IMR-90 (cell line): ENCODE data around the gene ACADSB. TPM values are rescaled to one million over a fixed set of nuclear protein-coding genes. Genes with fewer than 3 reads are reported as not detected.
A peak's percentile ranks its signal among the peaks of the same experiment; 100 is the strongest.

Experiments
- ATAC-seq: fragments of 200-7000 bp; cut with Tn5 transposase; 2 replicates; pipeline ENCODE4 v1.9.1; 2020; ENCODE audit warnings: low read depth, mild to moderate bottlenecking, moderate library complexity
- BruUV-seq: library from RNA; stranded (reverse); fragments of 400-500 nt; replicated peaks from 2 replicates; lab custom pipeline; 2021; lab: Mats Ljungman, UMichigan
- CTCF ChIA-PET: fragments of 300-600 bp; formaldehyde crosslinking; extraction: SDS; loops from one replicate; lab custom pipeline; 2021; ENCODE audit warnings: antibody characterized with exemption; lab: Yijun Ruan, JAX
- POLR2A ChIA-PET: fragments of 300-600 bp; sonication (Branson Sonifier 250); formaldehyde crosslinking; loops from one replicate; lab custom pipeline; 2022; ENCODE audit warnings: antibody characterized with exemption; ENCODE audit not compliant: unreplicated experiment; lab: Charles Lee
- DNase-seq: peaks from one replicate; pipeline ENCODE4 v3.0.0; 2013
- H2AFZ ChIP-seq: replicated peaks from 2 replicates; pipeline ENCODE3; 2013; ENCODE audit warnings: low read length, mild to moderate bottlenecking; ENCODE audit not compliant: poor library complexity
- H2AK5ac ChIP-seq: 2 replicates; pipeline ENCODE4 v1.6.1; 2013; ENCODE audit warnings: low read depth, low read length, inconsistent platforms
- H2AK9ac ChIP-seq: replicated peaks from 2 replicates; pipeline ENCODE3; 2013; ENCODE audit warnings: mild to moderate bottlenecking, low read depth, low read length, moderate library complexity; ENCODE audit not compliant: poor library complexity
- H2BK120ac ChIP-seq: 2 replicates; pipeline ENCODE4 v1.6.1; 2013; ENCODE audit warnings: low read depth, low read length, inconsistent platforms
- H2BK15ac ChIP-seq: 3 replicates; pipeline ENCODE4 v1.6.1; 2013; ENCODE audit warnings: low read depth, low read length, inconsistent platforms
- H2BK20ac ChIP-seq: 2 replicates; pipeline ENCODE4 v1.6.1; 2013; ENCODE audit warnings: low read depth, mild to moderate bottlenecking, inconsistent platforms, low read length, moderate library complexity
- H2BK5ac ChIP-seq: 2 replicates; pipeline ENCODE4 v1.6.1; 2013; ENCODE audit warnings: mild to moderate bottlenecking, low read depth, low read length, inconsistent platforms; ENCODE audit not compliant: poor library complexity, severe bottlenecking
- H3K14ac ChIP-seq: replicated peaks from 2 replicates; pipeline ENCODE4 v1.6.1; 2013; ENCODE audit warnings: low read depth, low read length, inconsistent platforms
- H3K18ac ChIP-seq: 2 replicates; pipeline ENCODE4 v1.6.1; 2013; ENCODE audit warnings: low read depth, low read length, control low read depth
- H3K23ac ChIP-seq: 2 replicates; pipeline ENCODE4 v1.6.1; 2013; ENCODE audit warnings: low read depth, low read length, inconsistent platforms
- H3K27ac ChIP-seq: 2 replicates; pipeline ENCODE4 v1.5.1; 2013; ENCODE audit warnings: mild to moderate bottlenecking, control low read depth, low read length; ENCODE audit not compliant: insufficient read depth
- H3K27me3 ChIP-seq: 2 replicates; pipeline ENCODE4 v1.6.1; 2013; ENCODE audit warnings: low read length; ENCODE audit not compliant: control insufficient read depth, insufficient read depth
- H3K36me3 ChIP-seq: 2 replicates; pipeline ENCODE4 v1.6.1; 2013; ENCODE audit warnings: low read length, mixed read lengths; ENCODE audit not compliant: control insufficient read depth, insufficient read depth
- H3K4ac ChIP-seq: 2 replicates; pipeline ENCODE4 v1.6.1; 2013; ENCODE audit warnings: low read depth, low read length, inconsistent platforms
- H3K4me1 ChIP-seq: 2 replicates; pipeline ENCODE4 v1.6.1; 2013; ENCODE audit warnings: low read length, mixed read lengths; ENCODE audit not compliant: control insufficient read depth, insufficient read depth
- H3K4me2 ChIP-seq: 2 replicates; pipeline ENCODE4 v1.6.1; 2013; ENCODE audit warnings: low read depth, mild to moderate bottlenecking, control low read depth, low read length, moderate library complexity
- H3K4me3 ChIP-seq: 2 replicates; pipeline ENCODE4 v1.5.1; 2013; ENCODE audit warnings: low read depth, mild to moderate bottlenecking, control low read depth, low read length, moderate library complexity; ENCODE audit not compliant: insufficient read depth
- H3K56ac ChIP-seq: 2 replicates; pipeline ENCODE4 v1.6.1; 2013; ENCODE audit warnings: low read length, inconsistent platforms; ENCODE audit not compliant: insufficient read depth; ENCODE audit errors: extremely low read depth
- H3K79me1 ChIP-seq, 2 experiments: 2 replicates each; pipeline ENCODE4 v1.6.1; 2013; ENCODE audit warnings: low read length in 2 of 2, inconsistent platforms in 1 of 2, low read depth in 1 of 2
- H3K9ac ChIP-seq: 2 replicates; pipeline ENCODE4 v1.6.1; 2013; ENCODE audit warnings: low read depth, low read length, control low read depth
- H3K9me1 ChIP-seq: 2 replicates; pipeline ENCODE4 v1.6.1; 2013; ENCODE audit warnings: low read length, inconsistent platforms; ENCODE audit not compliant: insufficient read depth
- H3K9me3 ChIP-seq: 2 replicates; pipeline ENCODE4 v1.6.1; 2013; ENCODE audit warnings: low read length; ENCODE audit not compliant: control insufficient read depth, insufficient read depth
- H4K20me1 ChIP-seq: 2 replicates; pipeline ENCODE4 v1.6.1; 2013; ENCODE audit warnings: low read length, inconsistent platforms; ENCODE audit not compliant: insufficient read depth
- H4K5ac ChIP-seq: 2 replicates; pipeline ENCODE4 v1.6.1; 2013; ENCODE audit warnings: mild to moderate bottlenecking, low read depth, low read length, control low read depth
- H4K8ac ChIP-seq, 2 experiments: 2 replicates each; pipeline ENCODE4 v1.6.1; 2013; ENCODE audit warnings: low read depth in 2 of 2, low read length in 2 of 2, control low read depth in 1 of 2, inconsistent platforms in 1 of 2
- H4K91ac ChIP-seq: 2 replicates; pipeline ENCODE4 v1.6.1; 2013; ENCODE audit warnings: low read depth, low read length, inconsistent platforms; ENCODE audit not compliant: insufficient read depth
- CTCF ChIP-seq: conservative IDR thresholded peaks from 2 replicates; pipeline ENCODE4 v1.5.1; 2012; ENCODE audit warnings: mild to moderate bottlenecking, low read depth, low read length, improper control_type of control experiment
- ELK1 ChIP-seq: fragments of 150-350 bp; IDR thresholded peaks from 2 replicates; pipeline ENCODE4 v1.6.1; 2016; ENCODE audit warnings: low read depth, mild to moderate bottlenecking, low read length, moderate library complexity, borderline replicate concordance
- FOS ChIP-seq: fragments of 150-350 bp; IDR thresholded peaks from 2 replicates; pipeline ENCODE4 v1.6.1; 2016; ENCODE audit warnings: low read depth, low read length
- NFE2L2 ChIP-seq: fragments of 150-350 bp; IDR thresholded peaks from 2 replicates; pipeline ENCODE4 v1.6.1; 2016; ENCODE audit warnings: low read depth, mild to moderate bottlenecking, low read length
- POLR2A ChIP-seq: IDR thresholded peaks from 2 replicates; pipeline ENCODE4 v1.6.1; 2012; ENCODE audit warnings: mild to moderate bottlenecking, low read depth, low read length
- RAD21 ChIP-seq: IDR thresholded peaks from 2 replicates; pipeline ENCODE4 v1.6.1; 2012; ENCODE audit warnings: low read length, improper control_type of control experiment
- RCOR1 ChIP-seq: IDR thresholded peaks from 2 replicates; pipeline ENCODE4 v1.6.1; 2012; ENCODE audit warnings: mild to moderate bottlenecking, low read length, improper control_type of control experiment; ENCODE audit not compliant: insufficient replicate concordance
- SMC3 ChIP-seq: fragments of 150-350 bp; IDR thresholded peaks from 2 replicates; pipeline ENCODE4 v1.6.1; 2016; ENCODE audit warnings: low read depth, mild to moderate bottlenecking, antibody characterized with exemption, low read length, moderate library complexity
- WGBS, 2 experiments: methylation state at CpG; one replicate each; pipeline versions ENCODE4 v1.1.5 to v1.1.7; 2013; ENCODE audit warnings: missing lambda C conversion rate in 2 of 2; ENCODE audit not compliant: insufficient read length in 1 of 2; ENCODE audit errors: extremely low coverage in 2 of 2; 5-methylcytosine and 5-hydroxymethylcytosine counted together
- dilution Hi-C: fragments of 300-500 bp; cut with HindIII; formaldehyde crosslinking; loops from one replicate; pipeline ENCODE4 v1.14.3; 2018; ENCODE audit warnings: low sequenced_read_pairs; ENCODE audit not compliant: unreplicated experiment
- in situ Hi-C: fragments of 300-500 bp; cut with MboI; formaldehyde crosslinking; loops from 3 replicates; pipeline ENCODE4 v1.14.3; 2019; ENCODE audit warnings: low sequenced_read_pairs, inconsistent platforms, mixed read lengths
- intact Hi-C: fragments of 100-400 bp; cut with micrococcal nuclease; formaldehyde crosslinking; loops from 2 replicates; pipeline ENCODE4 v1.10.0; 2022
- polyA plus RNA-seq, 3 experiments: library from polyadenylated mRNA; depleted of rRNA; stranded (reverse); fragments of >200 nt; gene quantifications; 2 replicates each; pipeline ENCODE4 v1.2.3, GENCODE V29; 2012; ENCODE audit warnings: low replicate concordance in 1 of 3
- total RNA-seq: library from RNA; depleted of rRNA; stranded (reverse); fragments of >200 nt; gene quantifications from 2 replicates; pipeline ENCODE4 v1.2.3, GENCODE V29; 2012

The ACADSB gene
- total and polyA plus RNA-seq, 2 of the 4 experiments (the other 2 are of a cell fraction) = 6.2 to 10.6 TPM

GRCh38 chr10:123101872-123102271 lies 93.1 kb downstream of the ACADSB start:
- H4K5ac ChIP-seq = no peak overlapping the region

More at GRCh38 chr10:123101872-123102271, 93.1 kb downstream of the ACADSB start:
- TF ChIP-seq CTCF (no peak), ELK1 (no peak), RAD21 (no peak), RCOR1 (no peak), SMC3 (no peak), POLR2A (no peak), NFE2L2 (no peak), FOS (no peak)
- H3K14ac ChIP-seq = no peak overlapping the region
- H3K4me1 ChIP-seq = no peaks in the 10 kb centered on the region
- H3K36me3 ChIP-seq = no peaks in the 10 kb centered on the region
- in situ Hi-C loops (no loop called here), dilution Hi-C loops (no loop called here), intact Hi-C loops (no loop called here)
- no peak overlapping the region for H2AK5ac ChIP-seq
- no peak overlapping the region for H3K27ac ChIP-seq
- H4K20me1 ChIP-seq = no peaks in the 10 kb centered on the region
- no peak overlapping the region for H2BK15ac ChIP-seq
- H2BK20ac ChIP-seq = no peak overlapping the region
- H3K27me3 ChIP-seq = no peaks in the 10 kb centered on the region
- H3K4me2 ChIP-seq = no peak overlapping the region
- H2BK120ac ChIP-seq = no peak overlapping the region
- no peak overlapping the region for H4K91ac ChIP-seq
- ATAC-seq = no peak
- H2BK5ac ChIP-seq = no peak overlapping the region
- no peak overlapping the region for H3K4me3 ChIP-seq
- no peaks in the 10 kb centered on the region for H3K79me1 ChIP-seq
- no peak overlapping the region for H3K4ac ChIP-seq
- H3K18ac ChIP-seq = no peak overlapping the region
- ChIA-PET CTCF (no interaction called here), POLR2A (no interaction called here)
- H3K23ac ChIP-seq = no peak overlapping the region
- H3K9me3 ChIP-seq = peaks cover 2% of the 10 kb centered on the region; the same call in 1 of the 2 replicates
- no peak overlapping the region for H3K56ac ChIP-seq
- no peak for DNase-seq
- no TSS peak for BruUV-seq
- no peak overlapping the region for H3K9ac ChIP-seq
- H3K9me1 ChIP-seq = no peaks in the 10 kb centered on the region
- WGBS, 2 experiments = 43% methylated on average over 7 of the region's 9 CpGs; no CpG with 5 or more reads in 1 of the 2 experiments
- H2AFZ ChIP-seq = peak overlapping the region; percentile 10
- H4K8ac ChIP-seq = no peak overlapping the region
- no peak overlapping the region for H2AK9ac ChIP-seq
